Right lobe of liver (tissue), 4 donors: ENCODE data around the gene AP1G2.
"Not testable (repeated sequence)": the region's sequence is repeated elsewhere in the genome, so short reads cannot be mapped to it uniquely, and the experiment has no call there.

ENCODE experiments used
- CTCF ChIP-seq, 4 donors: fragments of 200-600 bp in 3 of 4; fragments of 450-650 bp in 1 of 4; IDR thresholded peaks; one replicate each; pipeline versions ENCODE4 v1.5.1 to v1.8.0; 2016 to 2022; ENCODE audit warnings: antibody characterized with exemption in 4 of 4, mild to moderate bottlenecking in 2 of 4
- POLR2A ChIP-seq: fragments of 450-650 bp; IDR thresholded peaks from one replicate; pipeline ENCODE4 v1.6.1; 2017; ENCODE audit warnings: antibody characterized with exemption, mild to moderate bottlenecking
- donor health status: DM: no; HTN: no; CAD: no.
- donor health status: DM: no; HTN: no; CAD: no.
- donor health status: DM: no; HTN: yes; CAD: no.

GRCh38 chr14:23536906-23537305 lies 30.7 kb downstream of the AP1G2 start:
- not testable (repeated sequence) for TF ChIP-seq CTCF (IDR thresholded peaks at IDR 0.05); POLR2A
